OCI-LY3 (cell line): Measurements from ENCODE around the gene CALHM3.

ENCODE experiments used
- EZH2phosphoT487 ChIP-seq: fragments of 200-600 bp; shearing (Covaris generic); IDR thresholded peaks from 2 replicates; pipeline ENCODE4 v1.6.1; 2018; ENCODE audit warnings: antibody characterized with exemption, mixed run types, low read depth
- TF ChIP-seq, protein P1 (sequence below): fragments of 200-600, 300-600 bp; sonication (generic); IDR thresholded peaks from 2 replicates; pipeline ENCODE4 v1.5.1; 2014; ENCODE audit warnings: antibody characterized with exemption, low read length, low read depth

DNA sequence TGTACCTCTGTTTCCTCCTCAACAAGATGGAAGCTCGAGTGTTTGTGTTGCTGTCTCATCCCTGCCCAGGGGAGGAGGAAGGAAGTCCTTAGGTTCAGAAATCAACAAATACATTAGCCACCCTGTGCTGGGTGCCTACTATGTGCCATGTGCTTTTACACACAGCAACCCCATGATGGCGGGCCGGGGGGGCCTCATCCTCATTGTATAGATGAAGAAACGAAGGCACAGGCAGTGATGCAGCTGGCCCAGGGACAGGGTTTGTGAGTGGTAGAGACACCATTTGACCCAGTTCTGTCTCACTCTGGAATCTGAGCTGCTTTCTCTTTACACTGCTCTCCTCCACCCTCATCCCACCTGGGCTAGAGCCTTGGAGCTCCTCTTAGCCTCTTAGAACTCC, 25.0 kb downstream of the CALHM3 start:
- TF ChIP-seq, protein P1, sequence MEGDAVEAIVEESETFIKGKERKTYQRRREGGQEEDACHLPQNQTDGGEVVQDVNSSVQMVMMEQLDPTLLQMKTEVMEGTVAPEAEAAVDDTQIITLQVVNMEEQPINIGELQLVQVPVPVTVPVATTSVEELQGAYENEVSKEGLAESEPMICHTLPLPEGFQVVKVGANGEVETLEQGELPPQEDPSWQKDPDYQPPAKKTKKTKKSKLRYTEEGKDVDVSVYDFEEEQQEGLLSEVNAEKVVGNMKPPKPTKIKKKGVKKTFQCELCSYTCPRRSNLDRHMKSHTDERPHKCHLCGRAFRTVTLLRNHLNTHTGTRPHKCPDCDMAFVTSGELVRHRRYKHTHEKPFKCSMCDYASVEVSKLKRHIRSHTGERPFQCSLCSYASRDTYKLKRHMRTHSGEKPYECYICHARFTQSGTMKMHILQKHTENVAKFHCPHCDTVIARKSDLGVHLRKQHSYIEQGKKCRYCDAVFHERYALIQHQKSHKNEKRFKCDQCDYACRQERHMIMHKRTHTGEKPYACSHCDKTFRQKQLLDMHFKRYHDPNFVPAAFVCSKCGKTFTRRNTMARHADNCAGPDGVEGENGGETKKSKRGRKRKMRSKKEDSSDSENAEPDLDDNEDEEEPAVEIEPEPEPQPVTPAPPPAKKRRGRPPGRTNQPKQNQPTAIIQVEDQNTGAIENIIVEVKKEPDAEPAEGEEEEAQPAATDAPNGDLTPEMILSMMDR = no peak
- TF ChIP-seq EZH2phosphoT487 = no peak
